ENCODE data around the gene SIGLEC14. TPM values are rescaled to one million over a fixed set of nuclear protein-coding genes. Genes with fewer than 3 reads are reported as not detected.

SIGLEC14 gene
- total RNA-seq, 1 donor from 2014 or later = not detected

GRCh38 chr19:51689751-51690453 is 43.3 kb upstream of the SIGLEC14 start:
- TF ChIP-seq, protein P1, sequence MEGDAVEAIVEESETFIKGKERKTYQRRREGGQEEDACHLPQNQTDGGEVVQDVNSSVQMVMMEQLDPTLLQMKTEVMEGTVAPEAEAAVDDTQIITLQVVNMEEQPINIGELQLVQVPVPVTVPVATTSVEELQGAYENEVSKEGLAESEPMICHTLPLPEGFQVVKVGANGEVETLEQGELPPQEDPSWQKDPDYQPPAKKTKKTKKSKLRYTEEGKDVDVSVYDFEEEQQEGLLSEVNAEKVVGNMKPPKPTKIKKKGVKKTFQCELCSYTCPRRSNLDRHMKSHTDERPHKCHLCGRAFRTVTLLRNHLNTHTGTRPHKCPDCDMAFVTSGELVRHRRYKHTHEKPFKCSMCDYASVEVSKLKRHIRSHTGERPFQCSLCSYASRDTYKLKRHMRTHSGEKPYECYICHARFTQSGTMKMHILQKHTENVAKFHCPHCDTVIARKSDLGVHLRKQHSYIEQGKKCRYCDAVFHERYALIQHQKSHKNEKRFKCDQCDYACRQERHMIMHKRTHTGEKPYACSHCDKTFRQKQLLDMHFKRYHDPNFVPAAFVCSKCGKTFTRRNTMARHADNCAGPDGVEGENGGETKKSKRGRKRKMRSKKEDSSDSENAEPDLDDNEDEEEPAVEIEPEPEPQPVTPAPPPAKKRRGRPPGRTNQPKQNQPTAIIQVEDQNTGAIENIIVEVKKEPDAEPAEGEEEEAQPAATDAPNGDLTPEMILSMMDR (IDR thresholded peaks at IDR 0.05) = no peak
- Mint-ChIP-seq H3K4me3 (ENCODE audit: unreplicated experiment) (peak overlapping the region; percentile 88), H3K27ac (ENCODE audit: unreplicated experiment) (peak overlapping the region; percentile 94), H3K36me3 (ENCODE audit: low read depth) (peaks cover 19% of the 10 kb centered on the region), H3K9me3 (ENCODE audit: low read depth) (no peaks in the 10 kb centered on the region), H3K27me3 (ENCODE audit: low read depth) (no peaks in the 10 kb centered on the region), H3K4me1 (ENCODE audit: low read depth) (peaks cover 57% of the 10 kb centered on the region)
- peak; percentile 85 for DNase-seq (ENCODE audit: low spot score)

DNA sequence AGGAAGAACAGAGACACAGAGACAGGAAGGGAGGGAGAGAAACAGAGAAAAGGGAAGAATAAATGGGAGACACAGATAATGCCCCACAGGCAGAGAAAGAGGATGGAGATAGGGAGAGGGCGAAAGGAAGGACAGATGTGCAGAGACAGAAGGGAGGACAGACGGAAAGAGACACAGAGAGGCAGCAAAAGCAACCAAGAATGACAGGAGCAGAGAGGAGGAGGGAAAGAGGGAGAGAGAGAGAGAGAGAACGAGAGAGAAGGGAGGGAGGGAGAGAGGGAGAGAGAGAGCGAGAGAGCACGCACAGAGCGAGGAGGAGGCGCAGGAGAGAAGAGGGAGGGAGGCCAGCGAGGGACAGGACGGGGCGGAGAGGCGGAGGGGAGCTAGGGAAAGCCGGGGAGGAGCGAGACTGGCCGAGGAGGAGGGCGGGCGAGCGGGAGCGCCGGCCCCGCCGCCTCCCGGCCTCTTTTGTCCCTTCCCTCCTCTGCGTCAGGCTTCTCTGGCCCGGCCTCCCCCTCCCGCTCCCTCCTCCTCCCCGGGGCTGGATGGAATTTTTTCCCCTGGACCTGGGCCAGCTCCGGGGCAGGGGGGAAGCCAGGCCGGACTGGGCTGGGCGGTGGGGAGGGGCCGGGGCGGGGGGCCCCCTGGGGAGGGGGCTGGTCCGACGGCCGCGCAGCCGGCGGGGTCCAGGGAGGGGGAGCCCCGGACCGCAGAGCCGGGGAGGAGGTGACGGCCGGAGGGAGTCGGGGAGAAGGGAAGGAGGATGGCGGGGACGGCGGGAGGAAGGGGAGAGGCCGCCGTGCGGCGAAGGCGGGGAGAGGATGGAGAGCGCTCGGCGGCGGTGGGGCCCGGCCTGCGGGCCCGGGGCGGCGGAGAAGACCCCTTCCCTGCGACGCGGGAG is 42.3 kb upstream of the SIGLEC14 start:
- Mint-ChIP-seq H3K9me3 (ENCODE audit: low read depth) (no peaks in the 10 kb centered on the region), H3K4me1 (ENCODE audit: low read depth) (peaks cover 47% of the 10 kb centered on the region), H3K27me3 (ENCODE audit: low read depth) (no peaks in the 10 kb centered on the region), H3K4me3 (ENCODE audit: unreplicated experiment) (peak overlapping the region; percentile 88), H3K36me3 (ENCODE audit: low read depth) (peaks cover 11% of the 10 kb centered on the region), H3K27ac (ENCODE audit: unreplicated experiment) (peak overlapping the region; percentile 98)
- peak; percentile 96 for DNase-seq (ENCODE audit: low spot score)
- TF ChIP-seq, protein P1 (IDR thresholded peaks at IDR 0.05) = no peak

- TF ChIP-seq, protein P1 (IDR thresholded peaks at IDR 0.05) = no peak
Measured at GRCh38 chr19:51687791-51688670, 41.4 kb upstream of the SIGLEC14 start.

GRCh38 chr19:51686171-51686570 is 39.5 kb upstream of the SIGLEC14 start:
- Mint-ChIP-seq H3K9me3 (ENCODE audit: low read depth) (no peaks in the 10 kb centered on the region), H3K4me1 (ENCODE audit: low read depth) (peaks cover 22% of the 10 kb centered on the region), H3K27me3 (ENCODE audit: low read depth) (peaks cover under 1% of the 10 kb centered on the region), H3K4me3 (ENCODE audit: unreplicated experiment) (no peak overlapping the region), H3K27ac (ENCODE audit: unreplicated experiment) (peak overlapping the region; percentile 27), H3K36me3 (ENCODE audit: low read depth) (no peaks in the 10 kb centered on the region)
- DNase-seq (ENCODE audit: low spot score) = no peak
- TF ChIP-seq, protein P1 (IDR thresholded peaks at IDR 0.05) = no peak

More at GRCh38 chr19:51687791-51688670, 41.4 kb upstream of the SIGLEC14 start:
- H3K36me3 Mint-ChIP-seq (ENCODE audit: low read depth) = peaks cover 7% of the 10 kb centered on the region
- no peak for DNase-seq (ENCODE audit: low spot score)
- peak overlapping the region; percentile 98 for H3K27ac Mint-ChIP-seq (ENCODE audit: unreplicated experiment)
- no peaks in the 10 kb centered on the region for H3K9me3 Mint-ChIP-seq (ENCODE audit: low read depth)
- H3K4me1 Mint-ChIP-seq (ENCODE audit: low read depth) = peaks cover 39% of the 10 kb centered on the region
- no peaks in the 10 kb centered on the region for H3K27me3 Mint-ChIP-seq (ENCODE audit: low read depth)
- H3K4me3 Mint-ChIP-seq (ENCODE audit: unreplicated experiment) = peak overlapping the region; percentile 88

All from chondrocyte (in vitro differentiated cells).